Fibroblast of skin of left biceps (primary cell): Measurements from ENCODE around the gene USP17L21.
"Not testable (repeated sequence)": the region's sequence is repeated elsewhere in the genome, so short reads cannot be mapped to it uniquely, and the experiment has no call there.

Source experiments
- DNase-seq, 2 experiments: peaks; one replicate each; pipeline ENCODE4 v3.0.0-alpha.2; 2013; ENCODE audit warnings: low read depth in 2 of 2

The USP17L21 gene, protein sequence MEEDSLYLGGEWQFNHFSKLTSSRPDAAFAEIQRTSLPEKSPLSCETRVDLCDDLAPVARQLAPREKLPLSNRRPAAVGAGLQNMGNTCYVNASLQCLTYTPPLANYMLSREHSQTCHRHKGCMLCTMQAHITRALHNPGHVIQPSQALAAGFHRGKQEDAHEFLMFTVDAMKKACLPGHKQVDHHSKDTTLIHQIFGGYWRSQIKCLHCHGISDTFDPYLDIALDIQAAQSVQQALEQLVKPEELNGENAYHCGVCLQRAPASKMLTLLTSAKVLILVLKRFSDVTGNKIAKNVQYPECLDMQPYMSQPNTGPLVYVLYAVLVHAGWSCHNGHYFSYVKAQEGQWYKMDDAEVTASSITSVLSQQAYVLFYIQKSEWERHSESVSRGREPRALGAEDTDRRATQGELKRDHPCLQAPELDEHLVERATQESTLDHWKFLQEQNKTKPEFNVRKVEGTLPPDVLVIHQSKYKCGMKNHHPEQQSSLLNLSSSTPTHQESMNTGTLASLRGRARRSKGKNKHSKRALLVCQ

DNA sequence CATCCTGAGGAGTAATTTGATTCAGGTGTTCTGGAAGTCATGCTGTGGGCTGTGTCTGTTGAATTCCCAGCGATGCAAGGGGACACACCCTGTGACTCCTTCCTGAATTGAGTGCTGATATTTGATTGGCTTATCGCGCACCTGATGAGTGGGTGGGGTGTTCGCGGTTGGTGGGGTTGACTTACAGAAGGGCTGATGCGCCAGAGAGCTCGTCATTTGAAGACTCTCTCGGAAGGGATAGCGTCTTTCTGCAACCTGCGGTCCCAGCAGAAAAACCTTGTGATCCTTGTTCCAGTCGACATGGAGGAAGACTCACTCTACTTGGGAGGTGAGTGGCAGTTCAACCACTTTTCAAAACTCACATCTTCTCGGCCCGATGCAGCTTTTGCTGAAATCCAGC is at the start of gene USP17L21:
TSS of gene USP17L21 (plus strand) at position 301 of the 400 bp plus-strand sequence. CDS start at position 301, 0 bp downstream.
- not testable (repeated sequence) for DNase-seq

DNA sequence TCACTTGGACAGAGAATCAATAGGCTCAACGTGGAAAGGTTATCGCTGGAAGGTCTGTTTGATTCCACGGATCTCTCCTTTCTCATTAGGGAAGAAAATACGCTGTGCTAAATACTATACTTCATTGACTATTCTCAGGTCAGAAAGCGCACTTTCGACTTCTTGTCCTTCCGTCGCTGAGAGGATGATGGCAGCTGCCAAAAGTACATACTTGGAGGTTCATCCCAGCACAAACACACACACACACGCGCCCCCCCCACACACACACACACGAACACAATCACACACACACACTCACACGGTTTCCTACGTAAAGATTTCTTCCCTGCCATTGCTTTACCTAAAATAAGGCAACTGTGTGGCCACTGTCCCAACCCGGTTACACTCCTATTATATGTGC is 48.0 kb upstream of the USP17L21 start:
- not testable (repeated sequence) for DNase-seq

DNA sequence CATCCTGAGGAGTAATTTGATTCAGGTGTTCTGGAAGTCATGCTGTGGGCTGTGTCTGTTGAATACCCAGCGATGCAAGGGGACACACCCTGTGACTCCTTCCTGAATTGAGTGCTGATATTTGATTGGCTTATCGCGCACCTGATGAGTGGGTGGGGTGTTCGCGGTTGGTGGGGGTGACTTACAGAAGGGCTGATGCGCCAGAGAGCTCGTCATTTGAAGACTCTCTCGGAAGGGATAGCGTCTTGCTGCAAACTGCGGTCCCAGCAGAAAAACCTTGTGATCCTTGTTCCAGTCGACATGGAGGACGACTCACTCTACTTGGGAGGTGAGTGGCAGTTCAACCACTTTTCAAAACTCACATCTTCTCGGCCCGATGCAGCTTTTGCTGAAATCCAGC is 47.6 kb upstream of the USP17L21 start, which contains the start of gene USP17L11:
TSS of gene USP17L11 (plus strand) at position 301 of the 400 bp plus-strand sequence. CDS start at position 301, 0 bp downstream.
- not testable (repeated sequence) for DNase-seq

DNA sequence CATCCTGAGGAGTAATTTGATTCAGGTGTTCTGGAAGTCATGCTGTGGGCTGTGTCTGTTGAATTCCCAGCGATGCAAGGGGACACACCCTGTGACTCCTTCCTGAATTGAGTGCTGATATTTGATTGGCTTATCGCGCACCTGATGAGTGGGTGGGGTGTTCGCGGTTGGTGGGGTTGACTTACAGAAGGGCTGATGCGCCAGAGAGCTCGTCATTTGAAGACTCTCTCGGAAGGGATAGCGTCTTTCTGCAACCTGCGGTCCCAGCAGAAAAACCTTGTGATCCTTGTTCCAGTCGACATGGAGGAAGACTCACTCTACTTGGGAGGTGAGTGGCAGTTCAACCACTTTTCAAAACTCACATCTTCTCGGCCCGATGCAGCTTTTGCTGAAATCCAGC is 42.8 kb upstream of the USP17L21 start, which contains the start of gene USP17L12:
TSS of gene USP17L12 (plus strand) at position 301 of the 400 bp plus-strand sequence. CDS start at position 301, 0 bp downstream.
- DNase-seq = not testable (repeated sequence)

DNA sequence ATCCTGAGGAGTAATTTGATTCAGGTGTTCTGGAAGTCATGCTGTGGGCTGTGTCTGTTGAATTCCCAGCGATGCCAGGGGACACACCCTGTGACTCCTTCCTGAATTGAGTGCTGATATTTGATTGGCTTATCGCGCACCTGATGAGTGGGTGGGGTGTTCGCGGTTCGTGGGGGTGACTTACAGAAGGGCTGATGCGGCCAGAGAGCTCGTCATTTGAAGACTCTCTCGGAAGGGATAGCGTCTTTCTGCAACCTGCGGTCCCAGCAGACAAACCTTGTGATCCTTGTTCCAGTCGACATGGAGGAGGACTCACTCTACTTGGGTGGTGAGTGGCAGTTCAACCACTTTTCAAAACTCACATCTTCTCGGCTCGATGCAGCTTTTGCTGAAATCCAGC is 38.1 kb upstream of the USP17L21 start, which contains the start of gene USP17L13:
TSS of gene USP17L13 (plus strand) at position 301 of the 400 bp plus-strand sequence. CDS start at position 301, 0 bp downstream.
- DNase-seq = not testable (repeated sequence)

DNA sequence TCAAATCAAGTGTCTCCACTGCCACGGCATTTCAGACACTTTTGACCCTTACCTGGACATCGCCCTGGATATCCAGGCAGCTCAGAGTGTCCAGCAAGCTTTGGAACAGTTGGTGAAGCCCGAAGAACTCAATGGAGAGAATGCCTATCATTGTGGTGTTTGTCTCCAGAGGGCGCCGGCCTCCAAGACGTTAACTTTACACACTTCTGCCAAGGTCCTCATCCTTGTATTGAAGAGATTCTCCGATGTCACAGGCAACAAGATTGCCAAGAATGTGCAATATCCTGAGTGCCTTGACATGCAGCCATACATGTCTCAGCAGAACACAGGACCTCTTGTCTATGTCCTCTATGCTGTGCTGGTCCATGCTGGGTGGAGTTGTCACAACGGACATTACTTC is 32.4 kb upstream of the USP17L21 start:
- not testable (repeated sequence) for DNase-seq

DNA sequence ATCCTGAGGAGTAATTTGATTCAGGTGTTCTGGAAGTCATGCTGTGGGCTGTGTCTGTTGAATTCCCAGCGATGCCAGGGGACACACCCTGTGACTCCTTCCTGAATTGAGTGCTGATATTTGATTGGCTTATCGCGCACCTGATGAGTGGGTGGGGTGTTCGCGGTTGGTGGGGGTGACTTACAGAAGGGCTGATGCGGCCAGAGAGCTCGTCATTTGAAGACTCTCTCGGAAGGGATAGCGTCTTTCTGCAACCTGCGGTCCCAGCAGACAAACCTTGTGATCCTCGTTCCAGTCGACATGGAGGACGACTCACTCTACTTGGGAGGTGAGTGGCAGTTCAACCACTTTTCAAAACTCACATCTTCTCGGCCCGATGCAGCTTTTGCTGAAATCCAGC is 28.6 kb upstream of the USP17L21 start, which contains the start of gene USP17L15:
TSS of gene USP17L15 (plus strand) at position 301 of the 400 bp plus-strand sequence. CDS start at position 301, 0 bp downstream.
- DNase-seq = not testable (repeated sequence)

DNA sequence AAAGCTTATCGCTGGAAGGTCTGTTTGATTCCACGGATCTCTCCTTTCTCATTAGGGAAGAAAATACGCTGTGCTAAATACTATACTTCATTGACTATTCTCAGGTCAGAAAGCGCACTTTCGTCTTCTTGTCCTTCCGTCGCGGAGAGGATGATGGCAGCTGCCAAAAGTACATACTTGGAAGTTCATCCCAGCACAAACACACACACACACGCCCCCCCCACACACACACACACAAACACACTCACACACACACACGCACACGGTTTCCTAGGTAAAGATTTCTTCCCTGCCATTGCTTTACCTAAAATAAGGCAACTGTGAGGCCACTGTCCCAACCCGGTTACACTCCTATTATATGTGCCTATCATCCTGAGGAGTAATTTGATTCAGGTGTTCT is 24.2 kb upstream of the USP17L21 start:
- DNase-seq = not testable (repeated sequence)

DNA sequence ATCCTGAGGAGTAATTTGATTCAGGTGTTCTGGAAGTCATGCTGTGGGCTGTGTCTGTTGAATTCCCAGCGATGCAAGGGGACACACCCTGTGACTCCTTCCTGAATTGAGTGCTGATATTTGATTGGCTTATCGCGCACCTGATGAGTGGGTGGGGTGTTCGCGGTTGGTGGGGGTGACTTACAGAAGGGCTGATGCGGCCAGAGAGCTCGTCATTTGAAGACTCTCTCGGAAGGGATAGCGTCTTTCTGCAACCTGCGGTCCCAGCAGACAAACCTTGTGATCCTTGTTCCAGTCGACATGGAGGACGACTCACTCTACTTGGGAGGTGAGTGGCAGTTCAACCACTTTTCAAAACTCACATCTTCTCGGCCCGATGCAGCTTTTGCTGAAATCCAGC is 19.1 kb upstream of the USP17L21 start, which contains the start of gene USP17L17:
TSS of gene USP17L17 (plus strand) at position 301 of the 400 bp plus-strand sequence. CDS start at position 301, 0 bp downstream.
- not testable (repeated sequence) for DNase-seq

DNA sequence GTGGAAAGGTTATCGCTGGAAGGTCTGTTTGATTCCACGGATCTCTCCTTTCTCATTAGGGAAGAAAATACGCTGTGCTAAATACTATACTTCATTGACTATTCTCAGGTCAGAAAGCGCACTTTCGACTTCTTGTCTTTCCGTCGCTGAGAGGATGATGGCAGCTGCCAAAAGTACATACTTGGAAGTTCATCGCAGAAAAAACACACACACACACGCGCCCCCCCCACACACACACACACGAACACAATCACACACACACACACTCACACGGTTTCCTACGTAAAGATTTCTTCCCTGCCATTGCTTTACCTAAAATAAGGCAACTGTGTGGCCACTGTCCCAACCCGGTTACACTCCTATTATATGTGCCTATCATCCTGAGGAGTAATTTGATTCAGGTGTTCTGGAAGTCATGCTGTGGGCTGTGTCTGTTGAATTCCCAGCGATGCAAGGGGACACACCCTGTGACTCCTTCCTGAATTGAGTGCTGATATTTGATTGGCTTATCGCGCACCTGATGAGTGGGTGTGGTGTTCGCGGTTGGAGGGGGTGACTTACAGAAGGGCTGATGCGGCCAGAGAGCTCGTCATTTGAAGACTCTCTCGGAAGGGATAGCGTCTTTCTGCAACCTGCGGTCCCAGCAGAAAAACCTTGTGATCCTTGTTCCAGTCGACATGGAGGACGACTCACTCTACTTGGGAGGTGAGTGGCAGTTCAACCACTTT is 14.6 kb upstream of the USP17L21 start, which contains the start of gene USP17L18:
TSS of gene USP17L18 (plus strand) at position 678 of the 728 bp plus-strand sequence. CDS start at position 678, 0 bp downstream.
- not testable (repeated sequence) for DNase-seq

DNA sequence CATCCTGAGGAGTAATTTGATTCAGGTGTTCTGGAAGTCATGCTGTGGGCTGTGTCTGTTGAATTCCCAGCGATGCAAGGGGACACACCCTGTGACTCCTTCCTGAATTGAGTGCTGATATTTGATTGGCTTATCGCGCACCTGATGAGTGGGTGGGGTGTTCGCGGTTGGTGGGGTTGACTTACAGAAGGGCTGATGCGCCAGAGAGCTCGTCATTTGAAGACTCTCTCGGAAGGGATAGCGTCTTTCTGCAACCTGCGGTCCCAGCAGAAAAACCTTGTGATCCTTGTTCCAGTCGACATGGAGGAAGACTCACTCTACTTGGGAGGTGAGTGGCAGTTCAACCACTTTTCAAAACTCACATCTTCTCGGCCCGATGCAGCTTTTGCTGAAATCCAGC is 9.6 kb upstream of the USP17L21 start, which contains the start of gene USP17L19:
TSS of gene USP17L19 (plus strand) at position 301 of the 400 bp plus-strand sequence. CDS start at position 301, 0 bp downstream.
- not testable (repeated sequence) for DNase-seq

DNA sequence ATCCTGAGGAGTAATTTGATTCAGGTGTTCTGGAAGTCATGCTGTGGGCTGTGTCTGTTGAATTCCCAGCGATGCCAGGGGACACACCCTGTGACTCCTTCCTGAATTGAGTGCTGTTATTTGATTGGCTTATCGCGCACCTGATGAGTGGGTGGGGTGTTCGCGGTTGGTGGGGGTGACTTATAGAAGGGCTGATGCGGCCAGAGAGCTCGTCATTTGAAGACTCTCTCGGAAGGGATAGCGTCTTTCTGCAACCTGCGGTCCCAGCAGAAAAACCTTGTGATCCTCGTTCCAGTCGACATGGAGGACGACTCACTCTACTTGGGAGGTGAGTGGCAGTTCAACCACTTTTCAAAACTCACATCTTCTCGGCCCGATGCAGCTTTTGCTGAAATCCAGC is 4.8 kb upstream of the USP17L21 start, which contains the start of gene USP17L20:
TSS of gene USP17L20 (plus strand) at position 301 of the 400 bp plus-strand sequence. CDS start at position 301, 0 bp downstream.
- not testable (repeated sequence) for DNase-seq

DNA sequence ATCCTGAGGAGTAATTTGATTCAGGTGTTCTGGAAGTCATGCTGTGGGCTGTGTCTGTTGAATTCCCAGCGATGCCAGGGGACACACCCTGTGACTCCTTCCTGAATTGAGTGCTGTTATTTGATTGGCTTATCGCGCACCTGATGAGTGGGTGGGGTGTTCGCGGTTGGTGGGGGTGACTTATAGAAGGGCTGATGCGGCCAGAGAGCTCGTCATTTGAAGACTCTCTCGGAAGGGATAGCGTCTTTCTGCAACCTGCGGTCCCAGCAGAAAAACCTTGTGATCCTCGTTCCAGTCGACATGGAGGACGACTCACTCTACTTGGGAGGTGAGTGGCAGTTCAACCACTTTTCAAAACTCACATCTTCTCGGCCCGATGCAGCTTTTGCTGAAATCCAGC is 4.6 kb downstream of the USP17L21 start, which contains the start of gene USP17L22:
TSS of gene USP17L22 (plus strand) at position 301 of the 400 bp plus-strand sequence. CDS start at position 301, 0 bp downstream.
- DNase-seq = not testable (repeated sequence)

DNA sequence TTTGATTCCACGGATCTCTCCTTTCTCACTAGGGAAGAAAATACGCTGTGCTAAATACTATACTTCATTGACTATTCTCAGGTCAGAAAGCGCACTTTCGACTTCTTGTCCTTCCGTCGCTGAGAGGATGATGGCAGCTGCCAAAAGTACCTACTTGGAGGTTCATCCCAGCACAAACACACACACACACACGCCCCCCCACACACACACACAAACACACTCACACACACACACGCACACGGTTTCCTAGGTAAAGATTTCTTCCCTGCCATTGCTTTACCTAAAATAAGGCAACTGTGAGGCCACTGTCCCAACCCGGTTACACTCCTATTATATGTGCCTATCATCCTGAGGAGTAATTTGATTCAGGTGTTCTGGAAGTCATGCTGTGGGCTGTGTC is 9.0 kb downstream of the USP17L21 start:
- not testable (repeated sequence) for DNase-seq
